SU-DHL-6 (cell line): Measurements from ENCODE around the gene NFIX.

Experiments used
- H2AFZ ChIP-seq: fragments of 200-600 bp; sonication (generic); 2 replicates; pipeline ENCODE4 v1.6.1; 2014; ENCODE audit warnings: low read depth, mild to moderate bottlenecking, moderate library complexity, mixed read lengths, antibody characterized with exemption, low read length; ENCODE audit not compliant: severe bottlenecking
- H3F3A ChIP-seq: fragments of 200-600 bp; shearing (Covaris generic); 2 replicates; pipeline ENCODE4 v1.6.0; 2016; ENCODE audit warnings: antibody characterized with exemption, mild to moderate bottlenecking; ENCODE audit not compliant: insufficient read depth
- H3K27ac ChIP-seq: fragments of 200-600 bp; sonication (generic); 2 replicates; pipeline ENCODE4 v1.5.1; 2016; ENCODE audit warnings: low read depth, mild to moderate bottlenecking, low read length, moderate library complexity, mixed read lengths
- H3K27me3 ChIP-seq: fragments of 200-600 bp; sonication (generic), shearing (Covaris generic); 2 replicates; pipeline ENCODE4 v1.6.0; 2014; ENCODE audit warnings: mild to moderate bottlenecking, low read length
- H3K36me3 ChIP-seq: fragments of 200-600 bp; sonication (generic); 2 replicates; pipeline ENCODE4 v1.6.1; 2014; ENCODE audit warnings: mild to moderate bottlenecking, low read length, mixed read lengths
- H3K4me2 ChIP-seq: fragments of 300-600, 200-600 bp; shearing (Covaris generic), sonication (generic); 2 replicates; pipeline ENCODE4 v1.6.0; 2014; ENCODE audit warnings: low read length, low read depth, mild to moderate bottlenecking; ENCODE audit not compliant: poor library complexity, severe bottlenecking
- H3K4me3 ChIP-seq: fragments of 200-600 bp; sonication (generic); 2 replicates; pipeline ENCODE4 v1.5.1; 2014; ENCODE audit warnings: antibody characterized with exemption, low read length, mild to moderate bottlenecking, mixed read lengths; ENCODE audit not compliant: insufficient read depth, poor library complexity, severe bottlenecking
- H3K79me2 ChIP-seq: fragments of 200-600 bp; sonication (generic); 2 replicates; pipeline ENCODE4 v1.6.1; 2014; ENCODE audit warnings: mild to moderate bottlenecking, low read length, moderate library complexity; ENCODE audit not compliant: insufficient read depth
- H3K9ac ChIP-seq: fragments of 200-600 bp; sonication (generic); 2 replicates; pipeline ENCODE4 v1.7.0; 2014; ENCODE audit warnings: mild to moderate bottlenecking, low read length
- H3K9me2 ChIP-seq: fragments of 200-600 bp; sonication (generic); replicated peaks from 2 replicates; pipeline ENCODE4 v1.6.1; 2014; ENCODE audit warnings: low read length; ENCODE audit not compliant: insufficient read depth
- H3K9me3 ChIP-seq: fragments of 200-600 bp; sonication (generic); 2 replicates; pipeline ENCODE4 v1.6.1; 2014; ENCODE audit warnings: low read length, mixed read lengths; ENCODE audit not compliant: insufficient read depth
- H4K20me1 ChIP-seq: fragments of 200-600 bp; sonication (generic); 2 replicates; pipeline ENCODE4 v1.6.1; 2014; ENCODE audit warnings: low read depth, mild to moderate bottlenecking, antibody characterized with exemption, low read length, moderate library complexity, mixed read lengths
- CTCF ChIP-seq: fragments of 200-600 bp; sonication (generic); IDR thresholded peaks from one replicate; pipeline ENCODE4 v1.5.1; 2017; ENCODE audit warnings: antibody characterized with exemption, mild to moderate bottlenecking, low read length, moderate library complexity; ENCODE audit not compliant: insufficient read depth, poor library complexity, severe bottlenecking
- EZH2phosphoT487 ChIP-seq: fragments of 200-600 bp; sonication (generic), shearing (Covaris generic); conservative IDR thresholded peaks from 2 replicates; pipeline ENCODE4 v1.6.1; 2018; ENCODE audit warnings: mild to moderate bottlenecking, antibody characterized with exemption, low read length, moderate library complexity, mixed read lengths

Gene NFIX

GRCh38 chr19:13018035-13018914 lies 23.0 kb downstream of the NFIX start:
- Histone ChIP-seq H4K20me1 (no peaks in the 10 kb centered on the region), H3K9ac (no peak overlapping the region), H3K4me2 (no peak overlapping the region), H2AFZ (no peak overlapping the region), H3K79me2 (no peaks in the 10 kb centered on the region), H3K36me3 (no peaks in the 10 kb centered on the region), H3K4me3 (no peak overlapping the region), H3K27ac (no peak overlapping the region), H3K9me2 (no peaks in the 10 kb centered on the region), H3F3A (no peaks in the 10 kb centered on the region), H3K27me3 (no peaks in the 10 kb centered on the region), H3K9me3 (no peaks in the 10 kb centered on the region)
- TF ChIP-seq EZH2phosphoT487 = no peak
- no peak for TF ChIP-seq CTCF

- Histone ChIP-seq H3K4me3 (no peak overlapping the region), H3K36me3 (no peaks in the 10 kb centered on the region), H2AFZ (no peak overlapping the region), H4K20me1 (no peaks in the 10 kb centered on the region), H3K9me3 (no peaks in the 10 kb centered on the region), H3K27ac (no peak overlapping the region), H3K27me3 (no peaks in the 10 kb centered on the region), H3K9ac (no peak overlapping the region), H3K4me2 (no peak overlapping the region), H3K79me2 (no peaks in the 10 kb centered on the region), H3K9me2 (no peaks in the 10 kb centered on the region), H3F3A (no peaks in the 10 kb centered on the region)
- TF ChIP-seq EZH2phosphoT487 = no peak
- TF ChIP-seq CTCF = no peak
These were observed 24.1 kb downstream of the NFIX start for GRCh38 chr19:13019332-13019731.

- Histone ChIP-seq H3K9ac (no peak overlapping the region), H3K9me2 (no peaks in the 10 kb centered on the region), H4K20me1 (no peaks in the 10 kb centered on the region), H2AFZ (no peak overlapping the region), H3K27ac (no peak overlapping the region), H3K4me2 (no peak overlapping the region), H3K36me3 (no peaks in the 10 kb centered on the region), H3K79me2 (no peaks in the 10 kb centered on the region), H3F3A (no peaks in the 10 kb centered on the region), H3K9me3 (no peaks in the 10 kb centered on the region), H3K4me3 (no peak overlapping the region), H3K27me3 (no peaks in the 10 kb centered on the region)
- TF ChIP-seq CTCF (no peak), EZH2phosphoT487 (no peak)
These were observed 24.7 kb downstream of the NFIX start for GRCh38 chr19:13020002-13020414.
